Omental fat pad (tissue), 4 donors: ENCODE data around the gene SPATC1L. TPM values are rescaled to one million over a fixed set of nuclear protein-coding genes. Genes with fewer than 3 reads are reported as not detected.
"Not testable (repeated sequence)": the region's sequence is repeated elsewhere in the genome, so short reads cannot be mapped to it uniquely, and the experiment has no call there.

ENCODE experiments used
- ATAC-seq: fragments of 150-250 bp; one replicate; pipeline ENCODE4 v1.9.1; 2016; ENCODE audit warnings: mild to moderate bottlenecking, moderate library complexity; ENCODE audit not compliant: low FRiP score
- DNase-seq: peaks from one replicate; pipeline ENCODE4 v3.0.0-alpha.2; 2019; ENCODE audit warnings: low spot score
- CTCF ChIP-seq, 3 donors: fragments of 450-650 bp; IDR thresholded peaks; one replicate each; pipeline ENCODE4 v1.5.1; 2016 to 2017; ENCODE audit warnings: antibody characterized with exemption in 3 of 3, mild to moderate bottlenecking in 3 of 3, moderate library complexity in 2 of 3
- total RNA-seq, 4 donors: library from RNA; depleted of rRNA; stranded (reverse); fragments of >200 nt; gene quantifications; one replicate each; pipeline ENCODE4 v1.1.0, GENCODE V29; 2016

The SPATC1L gene
- total RNA-seq, 4 donors from 2014 or later, result 0.96 to 8.0 (median 2.8) TPM

- ATAC-seq (no peak), DNase-seq (peak; percentile 5)
- TF ChIP-seq CTCF (IDR thresholded peaks at IDR 0.05), result no peak
These were observed 5.1 kb upstream of the SPATC1L start for GRCh38 chr21:46189213-46189958.

- no peak for ATAC-seq
- TF ChIP-seq CTCF (IDR thresholded peaks at IDR 0.05), result no peak
- peak; percentile 17 for DNase-seq
These were observed 4.3 kb upstream of the SPATC1L start for GRCh38 chr21:46188226-46189212.

GRCh38 chr21:46187814-46188213 lies 3.6 kb upstream of the SPATC1L start:
- TF ChIP-seq CTCF (IDR thresholded peaks at IDR 0.05), result no peak
- ATAC-seq, result no peak
- DNase-seq, result no peak

- no peak for TF ChIP-seq CTCF (IDR thresholded peaks at IDR 0.05)
- ATAC-seq (no peak), DNase-seq (no peak)
These were observed 3.0 kb upstream of the SPATC1L start for GRCh38 chr21:46187261-46187660.

- no peak for ATAC-seq
- no peak for TF ChIP-seq CTCF (IDR thresholded peaks at IDR 0.05)
- no peak for DNase-seq
These were observed 1.5 kb upstream of the SPATC1L start for GRCh38 chr21:46185716-46186115.

GRCh38 chr21:46184625-46185555 lies 631 bp upstream of the SPATC1L start:
- DNase-seq (peak; percentile 56), ATAC-seq (peak; percentile 81)
- no peak for TF ChIP-seq CTCF (IDR thresholded peaks at IDR 0.05)

GRCh38 chr21:46183337-46183909 lies 836 bp downstream of the SPATC1L start:
- not testable (repeated sequence) for ATAC-seq, DNase-seq
